ENCODE data around the gene CCR9. TPM values are rescaled to one million over a fixed set of nuclear protein-coding genes. Genes with fewer than 3 reads are reported as not detected.
"Not testable (repeated sequence)": the region's sequence is repeated elsewhere in the genome, so short reads cannot be mapped to it uniquely, and the experiment has no call there.

The CCR9 gene
- total and polyA plus RNA-seq, 3 donors from 2014 or later: 0.19 to 0.25 TPM; not detected in 1

- Histone ChIP-seq H3K27ac (no peak overlapping the region), H3K4me1 (no peaks in the 10 kb centered on the region), H3K9me3 (no peaks in the 10 kb centered on the region), H3K36me3 (ENCODE audit: low read depth, missing control alignments) (no peaks in the 10 kb centered on the region), H3K27me3 (no peaks in the 10 kb centered on the region), H3K4me3 (no peak overlapping the region)
- intact Hi-C loops (cut with DNase I; ENCODE audit: low total_unique reads): no loop called here
- 75% methylated on average over 9 of the region's 9 CpGs for WGBS, 2 donors
- no peak for DNase-seq
- TF ChIP-seq POLR2A (IDR thresholded peaks at IDR 0.05): no peak
- TF ChIP-seq CTCF (IDR thresholded peaks at IDR 0.05): no peak
Observed at GRCh38 chr3:45842851-45843625, 43.3 kb upstream of the CCR9 start.

GRCh38 chr3:45844616-45845015 lies 41.7 kb upstream of the CCR9 start:
- no peaks in the 10 kb centered on the region for H3K36me3 ChIP-seq (ENCODE audit: low read depth, missing control alignments)
- 87 to 97% methylated on average over 1 of the region's 1 CpG for WGBS, 2 donors

GRCh38 chr3:45848392-45848791 lies 38.0 kb upstream of the CCR9 start:
- no peaks in the 10 kb centered on the region for H3K36me3 ChIP-seq (ENCODE audit: low read depth, missing control alignments)

More at GRCh38 chr3:45844616-45845015, 41.7 kb upstream of the CCR9 start:
- TF ChIP-seq CTCF (IDR thresholded peaks at IDR 0.05): no peak
- TF ChIP-seq POLR2A (IDR thresholded peaks at IDR 0.05): no peak
- Histone ChIP-seq H3K4me1 (no peaks in the 10 kb centered on the region), H3K4me3 (no peak overlapping the region), H3K9me3 (no peaks in the 10 kb centered on the region), H3K27me3 (no peaks in the 10 kb centered on the region), H3K27ac (no peak overlapping the region)
- no peak for DNase-seq
- intact Hi-C loops (cut with DNase I; ENCODE audit: low total_unique reads): no loop called here

GRCh38 chr3:45852828-45853227 lies 33.5 kb upstream of the CCR9 start:
- no peak overlapping the region for H3K4me3 ChIP-seq
- no peaks in the 10 kb centered on the region for H3K27me3 ChIP-seq
- no peaks in the 10 kb centered on the region for H3K9me3 ChIP-seq
- no peaks in the 10 kb centered on the region for H3K4me1 ChIP-seq
- H3K27ac ChIP-seq: no peak overlapping the region
- 78 to 87% methylated on average over 2 of the region's 2 CpGs for WGBS, 2 donors
- no peaks in the 10 kb centered on the region for H3K36me3 ChIP-seq (ENCODE audit: low read depth, missing control alignments)
- intact Hi-C loops (cut with DNase I; ENCODE audit: low total_unique reads): no loop called here
- DNase-seq: no peak
- TF ChIP-seq CTCF (IDR thresholded peaks at IDR 0.05) (no peak), POLR2A (IDR thresholded peaks at IDR 0.05) (no peak)

More at GRCh38 chr3:45848392-45848791, 38.0 kb upstream of the CCR9 start:
- TF ChIP-seq POLR2A (IDR thresholded peaks at IDR 0.05) (no peak), CTCF (IDR thresholded peaks at IDR 0.05) (no peak)
- 41 to 44% methylated on average over 1 of the region's 1 CpG for WGBS, 2 donors
- DNase-seq: no peak
- Histone ChIP-seq H3K4me1 (no peaks in the 10 kb centered on the region), H3K27me3 (no peaks in the 10 kb centered on the region), H3K4me3 (no peak overlapping the region), H3K27ac (no peak overlapping the region), H3K9me3 (no peaks in the 10 kb centered on the region)
- intact Hi-C loops (cut with DNase I; ENCODE audit: low total_unique reads): no loop called here

- H3K4me3 ChIP-seq; intact Hi-C loops (cut with DNase I; ENCODE audit: low total_unique reads); H3K9me3 ChIP-seq; DNase-seq; H3K27me3 ChIP-seq; H3K4me1 ChIP-seq; H3K36me3 ChIP-seq (ENCODE audit: low read depth, missing control alignments); H3K27ac ChIP-seq: not testable (repeated sequence)
- WGBS, 2 donors: 90 to 97% methylated on average over 1 of the region's 1 CpG
Observed at GRCh38 chr3:45856323-45856722, 30.0 kb upstream of the CCR9 start.

- H3K27me3 ChIP-seq; H3K27ac ChIP-seq; DNase-seq; H3K4me3 ChIP-seq; H3K36me3 ChIP-seq (ENCODE audit: low read depth, missing control alignments); intact Hi-C loops (cut with DNase I; ENCODE audit: low total_unique reads); H3K4me1 ChIP-seq; H3K9me3 ChIP-seq: not testable (repeated sequence)
- WGBS, 2 donors: 85 to 93% methylated on average over 2 of the region's 2 CpGs
Observed at GRCh38 chr3:45857024-45857423, 29.3 kb upstream of the CCR9 start.

All from testis (tissue), 3 donors.